Endodermal cell (in vitro differentiated cells): ENCODE data around the gene SLC6A13. TPM values are rescaled to one million over a fixed set of nuclear protein-coding genes. Genes with fewer than 3 reads are reported as not detected.

Source experiments
- DNase-seq: peaks from one replicate; pipeline ENCODE4 v3.0.0-alpha.2; 2017
- H3K27ac ChIP-seq: 2 replicates; pipeline ENCODE4 v1.5.1; 2013; ENCODE audit warnings: mild to moderate bottlenecking, low read depth, low read length, moderate library complexity
- H3K27me3 ChIP-seq: 2 replicates; pipeline ENCODE4 v1.6.1; 2013; ENCODE audit warnings: mild to moderate bottlenecking, low read length, moderate library complexity; ENCODE audit not compliant: insufficient read depth, control insufficient read depth, poor library complexity, severe bottlenecking
- H3K36me3 ChIP-seq: 2 replicates; pipeline ENCODE4 v1.7.0; 2013; ENCODE audit warnings: mild to moderate bottlenecking, low read length, moderate library complexity; ENCODE audit not compliant: control insufficient read depth, insufficient read depth
- H3K4me1 ChIP-seq: one replicate; pipeline ENCODE4 v1.7.0; 2013; ENCODE audit warnings: low read length; ENCODE audit not compliant: control insufficient read depth, insufficient read depth
- H3K4me3 ChIP-seq: 2 replicates; pipeline ENCODE4 v1.5.1; 2013; ENCODE audit warnings: mild to moderate bottlenecking, low read length, moderate library complexity
- H3K9ac ChIP-seq: 2 replicates; pipeline ENCODE4 v1.6.1; 2013; ENCODE audit warnings: mild to moderate bottlenecking, low read length, moderate library complexity; ENCODE audit not compliant: poor library complexity, severe bottlenecking; ENCODE audit errors: extremely low read depth
- H3K9me3 ChIP-seq: 2 replicates; pipeline ENCODE4 v1.6.1; 2013; ENCODE audit warnings: mild to moderate bottlenecking, low read length, moderate library complexity; ENCODE audit not compliant: control insufficient read depth
- H3K27ac Mint-ChIP-seq: 2 replicates; pipeline ENCODE4 v1.8.0; 2020; ENCODE audit warnings: mixed read lengths
- H3K27me3 Mint-ChIP-seq: 2 replicates; pipeline ENCODE4 v1.8.0; 2021; ENCODE audit warnings: mild to moderate bottlenecking, mixed read lengths; ENCODE audit not compliant: insufficient read depth
- H3K36me3 Mint-ChIP-seq: 2 replicates; pipeline ENCODE4 v1.8.0; 2020; ENCODE audit warnings: low read depth, mixed read lengths
- H3K4me1 Mint-ChIP-seq: 2 replicates; pipeline ENCODE4 v1.8.0; 2020; ENCODE audit warnings: mixed read lengths
- H3K4me3 Mint-ChIP-seq: 2 replicates; pipeline ENCODE4 v1.8.0; 2020; ENCODE audit warnings: mild to moderate bottlenecking, moderate library complexity, mixed read lengths
- H3K9me3 Mint-ChIP-seq: 2 replicates; pipeline ENCODE4 v1.8.0; 2020; ENCODE audit warnings: mild to moderate bottlenecking, mixed read lengths
- CTCF ChIP-seq: fragments of 200-600 bp; sonication (generic); conservative IDR thresholded peaks from 2 replicates; pipeline ENCODE4 v1.5.0; 2021; ENCODE audit warnings: antibody characterized with exemption, mild to moderate bottlenecking
- WGBS, 2 experiments: methylation state at CpG; one replicate each; pipeline versions ENCODE4 v1.1.5 to v1.1.7; 2013; ENCODE audit warnings: missing lambda C conversion rate in 2 of 2, mixed read lengths in 1 of 2; ENCODE audit not compliant: insufficient coverage in 1 of 2, insufficient read length in 1 of 2; 5-methylcytosine and 5-hydroxymethylcytosine counted together
- total RNA-seq, 2 donors: library from RNA; stranded (reverse); fragmentation: NEBNext Ultra II Directional in 1 of 2; extraction: Animal tissue kit (Norgen Biotek cat#: 25700) in 1 of 2; gene quantifications; 2 replicates in 1 of 2; 3 replicates in 1 of 2; pipeline ENCODE4 v1.2.1, GENCODE V29; 2021

The SLC6A13 gene
- total RNA-seq, 2 donors from 2014 or later, result 1.1 to 2.4 TPM

- no peak overlapping the region for H3K4me3 Mint-ChIP-seq
- TF ChIP-seq CTCF, result no peak
- peaks cover 20% of the 10 kb centered on the region for H3K27me3 Mint-ChIP-seq
- Histone ChIP-seq H3K4me1 (no peaks in the 10 kb centered on the region), H3K4me3 (no peak overlapping the region), H3K9ac (no peak overlapping the region), H3K36me3 (no peaks in the 10 kb centered on the region), H3K27ac (no peak overlapping the region), H3K9me3 (peaks cover 13% of the 10 kb centered on the region), H3K27me3 (no peaks in the 10 kb centered on the region)
- peaks cover 38% of the 10 kb centered on the region for H3K9me3 Mint-ChIP-seq
- no peaks in the 10 kb centered on the region for H3K36me3 Mint-ChIP-seq
- H3K4me1 Mint-ChIP-seq, result no peaks in the 10 kb centered on the region
- H3K27ac Mint-ChIP-seq, result no peak overlapping the region
- 94 to 95% methylated on average over 12 to 15 of the region's 15 CpGs for WGBS, 2 experiments
- DNase-seq, result peak; percentile 33
These were observed 20.1 kb downstream of the SLC6A13 start for GRCh38 chr12:242496-242895.

- Histone ChIP-seq H3K4me1 (no peaks in the 10 kb centered on the region), H3K27me3 (no peaks in the 10 kb centered on the region), H3K27ac (no peak overlapping the region), H3K9ac (no peak overlapping the region), H3K9me3 (peaks cover 12% of the 10 kb centered on the region), H3K36me3 (no peaks in the 10 kb centered on the region), H3K4me3 (no peak overlapping the region)
- Mint-ChIP-seq H3K36me3 (peaks cover 2% of the 10 kb centered on the region), H3K4me3 (no peak overlapping the region), H3K27me3 (peaks cover 25% of the 10 kb centered on the region), H3K27ac (no peak overlapping the region), H3K9me3 (peaks cover 39% of the 10 kb centered on the region), H3K4me1 (no peaks in the 10 kb centered on the region)
- no peak for TF ChIP-seq CTCF
- DNase-seq, result no peak
- 91 to 96% methylated on average over 6 of the region's 9 CpGs for WGBS, 2 experiments
These were observed 21.4 kb downstream of the SLC6A13 start for GRCh38 chr12:241266-241665.

- Mint-ChIP-seq H3K9me3 (peaks cover 46% of the 10 kb centered on the region), H3K4me1 (no peaks in the 10 kb centered on the region), H3K36me3 (peaks cover 6% of the 10 kb centered on the region), H3K4me3 (no peak overlapping the region), H3K27ac (no peak overlapping the region), H3K27me3 (peaks cover 25% of the 10 kb centered on the region)
- Histone ChIP-seq H3K27me3 (no peaks in the 10 kb centered on the region), H3K9me3 (peaks cover 12% of the 10 kb centered on the region), H3K4me1 (no peaks in the 10 kb centered on the region), H3K9ac (no peak overlapping the region), H3K4me3 (no peak overlapping the region), H3K36me3 (no peaks in the 10 kb centered on the region), H3K27ac (no peak overlapping the region)
- DNase-seq, result peak; percentile 22
- WGBS, 2 experiments, result 93 to 95% methylated on average over 6 to 9 of the region's 9 CpGs
- no peak for TF ChIP-seq CTCF
These were observed 22.1 kb downstream of the SLC6A13 start for GRCh38 chr12:240566-240965.
